KG1 (cell line): ENCODE data around the gene TRIM64C.
"Not testable (repeated sequence)": the region's sequence is repeated elsewhere in the genome, so short reads cannot be mapped to it uniquely, and the experiment has no call there.

Source experiments
- DNase-seq: peaks from one replicate; lab custom pipeline; 2025; lab: John Stamatoyannopoulos, UW

Gene TRIM64C

GRCh38 chr11:49059012-49059411, at the start of gene TRIM64C:
Gene TRIM64C, minus strand, starts transcription at chr11:49059112. Its CDS starts 0 bp downstream, at chr11:49059112.
- DNase-seq, result not testable (repeated sequence)

GRCh38 chr11:49102356-49102755, 43.4 kb upstream of the TRIM64C start:
- not testable (repeated sequence) for DNase-seq

GRCh38 chr11:49069897-49070296, 11.0 kb upstream of the TRIM64C start:
- not testable (repeated sequence) for DNase-seq

- not testable (repeated sequence) for DNase-seq
Measured at GRCh38 chr11:49049821-49050220, 9.1 kb downstream of the TRIM64C start.

GRCh38 chr11:49048229-49048628, 10.7 kb downstream of the TRIM64C start:
- not testable (repeated sequence) for DNase-seq

GRCh38 chr11:49028523-49028922, 30.4 kb downstream of the TRIM64C start, which contains the start of gene TRIM49B:
Gene TRIM49B, plus strand, starts transcription at chr11:49028823. Its CDS starts 2,777 bp downstream, at chr11:49031600.
- not testable (repeated sequence) for DNase-seq
